HG02884 (cell line): ENCODE measurements around the gene CIBAR2.

Source experiments
- ATAC-seq: cut with Tn5 transposase; IDR thresholded peaks from one replicate; pipeline ENCODE4 v1.9.1; 2021; ENCODE audit warnings: mild to moderate bottlenecking, moderate library complexity; ENCODE audit not compliant: unreplicated experiment

CIBAR2 gene

GRCh38 chr16:85084841-85085510 is 27.3 kb downstream of the CIBAR2 start:
- ATAC-seq = no peak

GRCh38 chr16:85083051-85083639 is 29.1 kb downstream of the CIBAR2 start:
- ATAC-seq = no peak

- ATAC-seq = no peak
These were observed 29.9 kb downstream of the CIBAR2 start for GRCh38 chr16:85082173-85083050.

GRCh38 chr16:85081765-85082164 is 30.5 kb downstream of the CIBAR2 start:
- no peak for ATAC-seq

DNA sequence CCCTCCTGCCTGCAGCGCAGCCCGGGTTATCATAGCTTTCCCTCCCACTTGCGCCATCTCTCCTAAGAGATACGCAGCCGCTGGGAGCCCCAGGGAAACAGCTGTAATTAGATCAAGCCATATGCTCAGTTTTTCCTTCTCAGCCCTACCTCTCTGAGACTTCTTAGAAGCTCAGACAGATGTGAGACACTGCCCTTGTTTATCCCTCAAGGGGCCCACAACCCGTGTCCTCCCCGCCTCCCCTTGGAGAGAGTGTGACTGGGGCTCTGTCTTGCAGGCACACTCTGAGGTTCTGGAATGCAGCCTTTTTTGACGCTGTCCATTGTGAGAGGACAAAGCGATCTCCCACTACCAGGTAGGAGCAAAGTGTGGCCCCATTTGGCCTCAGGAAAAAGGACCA is 31.2 kb downstream of the CIBAR2 start:
- ATAC-seq = no peak

DNA sequence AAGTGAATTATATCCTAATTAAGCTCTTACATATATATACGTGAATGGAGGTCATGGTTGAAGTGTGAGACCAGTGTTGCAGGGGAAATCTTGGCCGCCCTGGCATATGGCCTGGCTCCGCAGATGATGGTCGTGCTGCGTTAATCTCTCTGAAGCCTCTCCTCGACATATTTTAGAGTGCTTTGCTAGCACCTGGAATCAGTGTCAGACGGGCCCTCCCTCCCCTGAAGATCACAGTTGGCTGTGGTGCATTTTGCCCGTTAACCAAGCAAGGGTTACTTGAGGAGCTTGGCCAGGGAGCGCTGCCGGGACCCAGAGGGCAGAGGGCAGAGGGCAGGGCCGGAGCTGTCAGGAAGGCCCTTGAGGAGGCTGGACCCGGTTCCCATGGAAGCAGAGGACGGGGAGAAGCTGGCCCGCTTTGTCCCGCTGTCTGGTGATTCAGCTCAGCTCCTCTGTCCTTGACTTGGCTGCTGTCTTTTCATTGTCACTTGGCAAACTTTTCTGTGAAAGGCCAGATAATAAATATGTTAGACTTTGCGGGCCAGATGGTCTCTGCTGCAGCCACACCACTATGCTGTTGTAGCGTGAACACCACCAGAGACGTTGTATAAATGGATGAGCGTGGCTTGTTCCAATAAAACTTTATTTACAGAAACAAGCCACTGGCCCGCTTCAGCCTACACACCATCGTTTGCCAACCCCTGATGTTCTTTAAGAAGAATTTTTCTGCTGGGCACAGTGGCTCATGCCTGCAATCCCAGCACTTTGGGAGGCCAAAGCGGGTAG is 32.3 kb downstream of the CIBAR2 start:
- ATAC-seq = no peak

DNA sequence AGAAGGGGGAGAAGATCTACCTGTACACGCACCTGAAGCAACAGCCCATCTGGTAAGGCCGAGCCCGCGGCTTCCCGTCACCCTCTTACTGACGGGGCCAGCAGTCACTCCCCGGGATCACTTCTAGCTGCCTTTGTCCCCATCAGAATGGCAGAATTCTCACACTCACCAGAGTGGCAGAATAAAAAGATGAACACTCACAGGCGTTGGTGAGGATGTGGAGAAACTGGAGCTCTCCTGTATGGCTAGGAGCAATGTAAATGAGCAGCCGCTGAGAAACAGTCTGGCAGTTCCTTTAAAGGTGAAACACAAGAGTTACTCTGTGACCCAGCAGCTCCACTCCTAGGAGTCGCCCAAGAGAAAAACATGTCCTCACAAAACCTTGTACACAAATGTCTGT is 33.3 kb downstream of the CIBAR2 start:
- ATAC-seq = no peak

DNA sequence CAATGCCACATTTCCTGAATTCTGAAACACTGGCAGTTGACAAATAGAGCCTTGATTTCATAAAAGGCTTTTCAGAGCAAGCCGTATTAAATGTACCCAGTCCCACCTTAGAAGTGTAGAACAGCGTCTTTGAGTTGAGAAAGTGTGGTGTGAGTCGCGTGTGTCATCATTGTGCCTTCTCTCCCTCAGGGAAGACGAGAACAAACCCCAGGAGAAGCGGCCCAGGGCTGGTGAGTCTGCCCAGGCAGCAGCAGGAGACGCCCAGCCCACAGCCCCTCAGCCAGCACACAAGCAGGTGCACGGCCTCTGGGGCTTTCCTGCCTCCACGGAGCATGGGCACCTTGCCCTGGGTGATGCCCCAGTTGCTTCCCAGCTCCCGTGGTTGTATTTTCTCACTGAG is 34.0 kb downstream of the CIBAR2 start:
- no peak for ATAC-seq

DNA sequence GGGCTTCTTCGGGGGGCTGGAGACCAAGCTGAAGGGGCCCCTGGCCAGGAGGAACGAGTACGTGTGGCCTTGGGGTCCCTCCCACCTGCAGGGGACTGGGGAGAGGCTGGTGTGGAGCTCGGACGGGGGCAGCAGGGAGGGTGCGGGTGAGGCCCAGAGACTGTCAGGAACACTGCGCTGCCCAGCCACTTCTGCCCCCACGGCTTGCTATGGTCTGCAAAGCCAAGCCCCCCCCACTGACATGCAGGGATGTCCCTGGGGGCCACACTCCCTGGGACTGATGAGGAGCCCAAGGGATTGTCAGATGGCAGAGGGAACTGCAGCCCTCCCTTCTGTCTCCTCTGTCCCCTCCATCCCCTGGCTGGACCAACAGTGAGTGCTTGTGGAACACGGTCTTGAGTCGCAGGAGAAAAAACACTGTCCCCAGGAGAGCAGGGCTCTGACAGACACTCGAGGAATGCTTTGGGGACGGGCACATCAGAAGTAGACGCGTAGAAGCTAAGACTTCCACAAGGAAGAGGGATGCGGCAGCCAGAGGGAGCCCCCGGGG is 34.6 kb downstream of the CIBAR2 start:
- no peak for ATAC-seq

GRCh38 chr16:85077039-85077438 is 35.2 kb downstream of the CIBAR2 start:
- ATAC-seq = no peak

DNA sequence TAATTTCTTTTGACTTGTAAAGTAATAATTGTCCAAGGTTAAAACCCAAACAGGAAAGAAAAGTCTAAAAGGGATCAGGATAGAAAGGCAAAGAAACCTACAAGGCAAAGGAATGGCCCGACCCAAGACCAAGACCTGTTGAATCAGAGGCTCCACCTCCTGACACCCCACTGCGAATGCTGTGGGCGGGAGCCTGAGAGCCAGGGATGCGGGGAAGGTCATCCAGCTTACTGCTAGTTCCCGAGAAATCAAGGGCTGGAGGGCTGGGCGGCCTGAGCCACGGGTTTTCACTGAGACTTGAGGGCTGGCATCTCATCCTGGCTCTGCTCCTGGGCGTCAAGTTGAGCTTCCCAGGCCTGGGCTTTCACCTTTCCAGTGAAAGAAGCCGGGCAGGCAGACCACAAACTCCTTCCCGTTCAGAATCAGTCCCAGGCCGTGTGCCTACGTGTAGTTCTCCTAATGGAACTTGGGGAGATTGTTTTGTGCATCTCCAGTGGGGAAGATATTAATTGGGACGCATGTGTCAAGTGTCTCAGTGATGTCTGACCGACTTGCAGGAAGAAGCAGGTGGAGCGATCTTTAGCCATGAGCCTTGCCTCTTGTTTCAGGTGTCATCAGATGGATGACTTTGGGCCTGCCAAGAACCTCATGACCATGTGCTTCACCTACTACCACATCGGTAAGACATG is 36.9 kb downstream of the CIBAR2 start:
- ATAC-seq = no peak

GRCh38 chr16:85074225-85074914 is 37.9 kb downstream of the CIBAR2 start:
- no peak for ATAC-seq

GRCh38 chr16:85072947-85073346 is 39.3 kb downstream of the CIBAR2 start:
- no peak for ATAC-seq

DNA sequence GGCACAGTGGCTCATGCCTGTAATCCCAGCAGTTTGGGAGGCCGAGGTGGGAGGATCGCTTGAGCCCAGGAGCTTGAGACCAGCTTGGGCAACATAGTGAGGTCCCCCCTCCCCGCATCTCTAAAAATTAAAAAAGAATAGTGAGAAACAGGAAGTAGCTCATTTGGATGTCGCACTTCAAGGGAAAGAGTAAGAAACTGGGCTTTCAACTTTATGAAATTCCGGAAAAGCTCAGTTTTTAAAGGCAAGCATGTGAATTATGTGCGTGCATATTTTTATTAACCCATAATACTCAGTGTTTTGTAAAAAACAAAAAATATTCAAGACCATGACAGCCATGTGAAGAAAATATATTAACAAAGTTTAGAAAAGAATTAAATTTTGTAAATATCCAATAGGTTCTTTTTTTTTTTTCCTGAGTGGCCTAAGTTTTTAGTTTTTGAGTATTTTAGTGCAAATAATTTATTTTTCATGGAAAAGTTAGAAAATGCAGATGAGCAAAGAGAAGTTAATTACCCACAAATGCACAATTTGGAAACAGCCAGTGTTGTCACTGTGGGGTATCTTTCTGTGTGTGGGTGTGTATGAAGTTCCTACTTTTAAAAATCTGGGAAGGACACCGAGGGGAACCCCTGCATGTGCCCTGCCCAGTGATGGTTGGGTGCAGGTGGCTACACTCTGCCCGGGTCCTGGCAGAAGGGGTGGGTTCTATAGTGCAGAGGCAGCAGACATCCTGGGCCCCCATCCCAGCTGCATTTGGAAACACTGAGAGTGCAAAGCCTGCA is 40.0 kb downstream of the CIBAR2 start:
- no peak for ATAC-seq

DNA sequence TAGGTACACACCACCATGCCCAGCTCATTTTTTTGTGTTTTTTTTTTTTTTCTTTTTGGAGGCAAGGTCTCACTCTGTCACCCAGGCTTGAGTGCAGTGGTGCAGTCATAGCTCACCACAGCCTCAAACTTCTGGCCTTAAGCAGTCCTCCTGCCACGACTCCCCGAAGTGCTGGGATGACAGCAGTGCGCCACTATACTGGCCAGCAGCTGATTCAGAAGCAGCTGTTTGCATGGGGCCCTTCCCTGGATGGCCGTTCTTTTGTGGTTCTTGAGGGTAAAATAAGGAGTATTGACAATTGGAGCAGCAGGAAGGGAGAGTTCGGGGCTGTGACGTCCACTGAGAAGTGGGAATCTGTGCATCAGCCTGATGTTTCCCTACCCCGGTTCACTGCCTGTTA is 43.1 kb downstream of the CIBAR2 start:
- ATAC-seq = no peak

GRCh38 chr16:85068746-85069145 is 43.5 kb downstream of the CIBAR2 start:
- ATAC-seq = no peak

DNA sequence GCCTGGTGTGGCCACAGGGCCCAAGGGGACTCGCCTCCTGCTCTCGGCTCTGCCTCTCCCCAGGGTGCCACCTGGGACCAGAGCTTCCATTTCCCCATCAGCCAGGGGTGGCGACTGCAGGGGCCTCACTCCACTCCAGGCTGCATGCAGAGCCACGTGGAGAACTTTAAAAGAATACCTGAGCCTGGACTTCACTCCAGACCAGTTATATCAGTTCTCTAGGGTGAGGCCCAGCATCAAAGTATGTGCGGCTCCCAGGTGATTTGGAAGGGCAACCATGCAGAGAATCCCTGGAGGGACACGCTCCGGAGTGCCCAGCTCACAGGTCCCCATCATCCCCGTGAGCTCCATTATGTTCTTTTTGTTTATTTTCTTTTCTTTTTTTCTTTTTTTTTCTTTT is 44.8 kb downstream of the CIBAR2 start:
- ATAC-seq = no peak

DNA sequence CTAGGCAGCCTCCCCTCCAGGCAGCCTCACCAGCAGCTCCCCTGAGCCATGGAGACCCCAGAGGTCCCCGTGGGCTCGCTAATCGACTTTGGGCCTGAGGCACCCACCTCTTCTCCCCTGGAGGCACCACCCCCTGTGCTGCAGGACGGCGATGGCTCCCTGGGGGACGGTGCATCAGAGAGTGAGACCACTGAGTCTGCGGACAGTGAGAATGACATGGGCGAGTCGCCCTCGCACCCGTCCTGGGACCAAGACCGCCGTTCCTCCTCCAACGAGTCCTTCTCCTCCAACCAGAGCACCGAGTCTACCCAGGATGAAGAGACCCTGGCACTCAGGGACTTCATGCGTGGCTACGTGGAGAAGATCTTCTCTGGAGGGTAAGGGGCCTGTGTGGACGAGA is 45.2 kb downstream of the CIBAR2 start:
- no peak for ATAC-seq

GRCh38 chr16:85066346-85066885 is 45.9 kb downstream of the CIBAR2 start:
- no peak for ATAC-seq
